Sigmoid colon (tissue), 7 donors: ENCODE data around the gene ZNF684. TPM values are rescaled to one million over a fixed set of nuclear protein-coding genes. Genes with fewer than 3 reads are reported as not detected.
"Not testable (repeated sequence)": the region's sequence is repeated elsewhere in the genome, so short reads cannot be mapped to it uniquely, and the experiment has no call there.

Experiments
- DNase-seq: peaks from one replicate; pipeline ENCODE4 v3.0.0-alpha.2; 2019
- H3K27ac ChIP-seq, 4 donors: fragments of 200-600 bp; sonication (generic); one replicate each; pipeline ENCODE4 v1.5.1; 2016 to 2019; ENCODE audit warnings: mild to moderate bottlenecking in 1 of 4
- H3K27me3 ChIP-seq, 3 donors: fragments of 200-600 bp; sonication (generic); one replicate each; pipeline ENCODE4 v1.5.1; 2019; ENCODE audit warnings: mild to moderate bottlenecking in 1 of 3
- H3K36me3 ChIP-seq, 4 donors: fragments of 200-600 bp; sonication (generic); one replicate each; pipeline ENCODE4 v1.5.1; 2016 to 2019
- H3K4me1 ChIP-seq, 4 donors: fragments of 200-600 bp; sonication (generic); one replicate each; pipeline ENCODE4 v1.5.1; 2017 to 2019
- H3K4me3 ChIP-seq, 4 donors: fragments of 200-600 bp; sonication (generic); one replicate each; pipeline ENCODE4 v1.5.1; 2017 to 2019; ENCODE audit warnings: mild to moderate bottlenecking in 2 of 4, moderate library complexity in 1 of 4
- H3K9me3 ChIP-seq, 4 donors: fragments of 200-600 bp in 3 of 4; sonication (generic) in 3 of 4; one replicate each; pipeline versions ENCODE4 v1.5.1 to v1.6.1; 2013 to 2019
- CTCF ChIP-seq, 4 experiments: fragments of 450-650 bp in 3 of 4; fragments of 200-600 bp in 1 of 4; IDR thresholded peaks; one replicate each; pipeline ENCODE4 v1.5.1; 2016 to 2019; ENCODE audit warnings: antibody characterized with exemption in 4 of 4, mild to moderate bottlenecking in 3 of 4, moderate library complexity in 2 of 4
- EP300 ChIP-seq, 4 donors: sonication (generic); formaldehyde crosslinking; IDR thresholded peaks; one replicate each; pipeline ENCODE4 v1.6.1; 2017; ENCODE audit warnings: antibody characterized with exemption in 4 of 4
- POLR2A ChIP-seq, 2 donors: fragments of 450-650 bp; IDR thresholded peaks; one replicate each; pipeline ENCODE4 v1.6.1; 2016; ENCODE audit warnings: antibody characterized with exemption in 2 of 2, mild to moderate bottlenecking in 2 of 2, moderate library complexity in 2 of 2
- POLR2AphosphoS5 ChIP-seq, 4 donors: sonication (generic); formaldehyde crosslinking; IDR thresholded peaks; one replicate each; pipeline ENCODE4 v1.6.1; 2017; ENCODE audit warnings: antibody characterized with exemption in 4 of 4
- WGBS, 2 donors: extraction: QIAGEN DNeasy Blood & Tissue Kit; methylation state at CpG; one replicate each; pipeline ENCODE4 v1.1.7; 2013; 5-methylcytosine and 5-hydroxymethylcytosine counted together
- intact Hi-C: fragments of 100-400 bp; cut with DNase I; formaldehyde crosslinking; loops from one replicate; pipeline ENCODE4 v1.15.1; 2023
- polyA plus RNA-seq, 3 donors: library from polyadenylated mRNA; stranded (reverse); fragments of 200-250 nt; gene quantifications; one replicate each; pipeline ENCODE4 v1.2.3, GENCODE V29; 2013
- total RNA-seq, 4 donors: library from RNA; depleted of rRNA; stranded (reverse); fragments of >200 nt; gene quantifications; one replicate each; pipeline ENCODE4 v1.1.0, GENCODE V29; 2016
- donor health status: healthy with polysubstance abuse.
- donor health status: Bipolar disorder and iron deficiency.
- donor health status: healthy.

The ZNF684 gene
- 1 to 10 TPM; 2.2 to 6.1 (median 3.7) TPM for total RNA-seq
- 1 to 10 TPM; 3.0 to 5.4 (median 4.9) TPM for polyA plus RNA-seq

- Histone ChIP-seq H3K27me3 (no peaks in the 10 kb centered on the region), H3K4me1 (peaks cover 0 to 18% (median 13%) of the 10 kb centered on the region in 4 donors), H3K9me3 (no peaks in the 10 kb centered on the region), H3K36me3 (no peaks in the 10 kb centered on the region), H3K27ac (peak within 1 kb of the TSS; percentile 77 to 89 (median 84)), H3K4me3 (peak within 1 kb of the TSS; percentile 63 to 82 (median 72))
- peak; percentile 94 for DNase-seq
- 0% methylated on average over 35 of the region's 35 CpGs for WGBS, 2 donors
- intact Hi-C loops = loop anchor here (10.0 kb wide), 1 partner anchor 313 kb away; no protein-coding TSS in a partner anchor
- TF ChIP-seq CTCF (IDR thresholded peaks at IDR 0.05) = no peak
- TF ChIP-seq EP300 (IDR thresholded peaks at IDR 0.05) = peak in 1 of 4 donors; percentile 52
- peak; percentile 31 to 56 for TF ChIP-seq POLR2A (IDR thresholded peaks at IDR 0.05)
- peak; percentile 27 to 84 (median 81) for TF ChIP-seq POLR2AphosphoS5 (IDR thresholded peaks at IDR 0.05)
Measured at GRCh38 chr1:40531381-40532061, at the start of gene ZNF684. Gene ZNF684, plus strand, starts transcription at chr1:40531637. Its CDS starts 1,530 bp downstream, at chr1:40533167.

- Histone ChIP-seq H3K4me3 (no peak overlapping the region), H3K9me3 (peaks cover 17 to 42% (median 18%) of the 10 kb centered on the region in 4 donors), H3K36me3 (peaks cover 15 to 67% (median 35%) of the 10 kb centered on the region in 4 donors), H3K27me3 (no peaks in the 10 kb centered on the region), H3K4me1 (no peaks in the 10 kb centered on the region), H3K27ac (no peak overlapping the region)
- no peak for DNase-seq
- intact Hi-C loops = no loop called here
- 99% methylated on average over 4 of the region's 4 CpGs for WGBS, 2 donors
- TF ChIP-seq EP300 (IDR thresholded peaks at IDR 0.05) = no peak
- TF ChIP-seq CTCF (IDR thresholded peaks at IDR 0.05) = no peak
- TF ChIP-seq POLR2A (IDR thresholded peaks at IDR 0.05) = no peak
- TF ChIP-seq POLR2AphosphoS5 (IDR thresholded peaks at IDR 0.05) = no peak
Measured at GRCh38 chr1:40495315-40495903, 36.0 kb upstream of the ZNF684 start.

GRCh38 chr1:40502651-40503050 lies 28.8 kb upstream of the ZNF684 start:
- intact Hi-C loops, H3K27ac ChIP-seq, DNase-seq, H3K36me3 ChIP-seq, H3K27me3 ChIP-seq, H3K4me3 ChIP-seq, H3K4me1 ChIP-seq: not testable (repeated sequence)
- H3K9me3 ChIP-seq = peaks cover 0 to 14% (median under 1%) of the 10 kb centered on the region in 4 donors
- WGBS, 2 donors = 95 to 96% methylated on average over 4 of the region's 4 CpGs

- Histone ChIP-seq H3K27ac (peak overlapping the region; percentile 72 to 83 (median 80)), H3K4me3 (peak overlapping the region; percentile 43 to 83 (median 66)), H3K36me3 (no peaks in the 10 kb centered on the region), H3K27me3 (no peaks in the 10 kb centered on the region), H3K4me1 (peaks cover 0 to 16% (median 13%) of the 10 kb centered on the region in 4 donors), H3K9me3 (peaks cover 0 to 3% (median 0%) of the 10 kb centered on the region in 4 donors)
- 60 to 66% methylated on average over 6 of the region's 6 CpGs for WGBS, 2 donors
- no peak for TF ChIP-seq CTCF (IDR thresholded peaks at IDR 0.05)
- TF ChIP-seq EP300 (IDR thresholded peaks at IDR 0.05) = no peak
- no peak for TF ChIP-seq POLR2AphosphoS5 (IDR thresholded peaks at IDR 0.05)
- TF ChIP-seq POLR2A (IDR thresholded peaks at IDR 0.05) = no peak
- no peak for DNase-seq
- intact Hi-C loops = loop anchor here (2.0 kb wide), 1 partner anchor 59 kb away; no protein-coding TSS in a partner anchor
Measured at GRCh38 chr1:40507973-40508372, 23.5 kb upstream of the ZNF684 start.
